GM19240 (cell line): ENCODE measurements around the gene MKLN1.
"Not testable (repeated sequence)": the region's sequence is repeated elsewhere in the genome, so short reads cannot be mapped to it uniquely, and the experiment has no call there.

Experiments
- DNase-seq: peaks from one replicate; pipeline ENCODE4 v3.0.0; 2011; ENCODE audit warnings: low spot score; ENCODE audit not compliant: insufficient read length

Gene MKLN1

GRCh38 chr7:131327626-131328376 is at the start of gene MKLN1:
Gene MKLN1, plus strand, starts transcription at chr7:131327876. Its CDS starts 24 bp downstream, at chr7:131327900.
- peak; percentile 75 for DNase-seq

GRCh38 chr7:131279044-131279443 is 48.6 kb upstream of the MKLN1 start:
- no peak for DNase-seq

GRCh38 chr7:131281266-131282048 is 46.2 kb upstream of the MKLN1 start:
- DNase-seq: no peak

GRCh38 chr7:131284702-131285419 is 42.8 kb upstream of the MKLN1 start:
- no peak for DNase-seq

- DNase-seq: no peak
These were observed 42.1 kb upstream of the MKLN1 start for GRCh38 chr7:131285556-131285955.

- no peak for DNase-seq
These were observed 39.2 kb upstream of the MKLN1 start for GRCh38 chr7:131288450-131288849.

GRCh38 chr7:131289051-131289450 is 38.6 kb upstream of the MKLN1 start:
- DNase-seq: no peak

GRCh38 chr7:131292141-131292905 is 35.4 kb upstream of the MKLN1 start:
- no peak for DNase-seq

GRCh38 chr7:131293018-131293417 is 34.7 kb upstream of the MKLN1 start:
- DNase-seq: no peak

GRCh38 chr7:131294553-131294952 is 33.1 kb upstream of the MKLN1 start:
- no peak for DNase-seq

- no peak for DNase-seq
These were observed 29.1 kb upstream of the MKLN1 start for GRCh38 chr7:131298608-131298992.

GRCh38 chr7:131299074-131299473 is 28.6 kb upstream of the MKLN1 start:
- no peak for DNase-seq

GRCh38 chr7:131300078-131300477 is 27.6 kb upstream of the MKLN1 start:
- DNase-seq: no peak

- DNase-seq: no peak
These were observed 26.9 kb upstream of the MKLN1 start for GRCh38 chr7:131300572-131301466.

- no peak for DNase-seq
These were observed 25.2 kb upstream of the MKLN1 start for GRCh38 chr7:131302446-131302845.

GRCh38 chr7:131302876-131303707 is 24.6 kb upstream of the MKLN1 start:
- DNase-seq: no peak

GRCh38 chr7:131305152-131305551 is 22.5 kb upstream of the MKLN1 start:
- no peak for DNase-seq

- not testable (repeated sequence) for DNase-seq
These were observed 21.6 kb upstream of the MKLN1 start for GRCh38 chr7:131306041-131306440.

GRCh38 chr7:131306777-131307176 is 20.9 kb upstream of the MKLN1 start:
- DNase-seq: no peak
